Measurements from ENCODE around the gene PSMA6.

DNA sequence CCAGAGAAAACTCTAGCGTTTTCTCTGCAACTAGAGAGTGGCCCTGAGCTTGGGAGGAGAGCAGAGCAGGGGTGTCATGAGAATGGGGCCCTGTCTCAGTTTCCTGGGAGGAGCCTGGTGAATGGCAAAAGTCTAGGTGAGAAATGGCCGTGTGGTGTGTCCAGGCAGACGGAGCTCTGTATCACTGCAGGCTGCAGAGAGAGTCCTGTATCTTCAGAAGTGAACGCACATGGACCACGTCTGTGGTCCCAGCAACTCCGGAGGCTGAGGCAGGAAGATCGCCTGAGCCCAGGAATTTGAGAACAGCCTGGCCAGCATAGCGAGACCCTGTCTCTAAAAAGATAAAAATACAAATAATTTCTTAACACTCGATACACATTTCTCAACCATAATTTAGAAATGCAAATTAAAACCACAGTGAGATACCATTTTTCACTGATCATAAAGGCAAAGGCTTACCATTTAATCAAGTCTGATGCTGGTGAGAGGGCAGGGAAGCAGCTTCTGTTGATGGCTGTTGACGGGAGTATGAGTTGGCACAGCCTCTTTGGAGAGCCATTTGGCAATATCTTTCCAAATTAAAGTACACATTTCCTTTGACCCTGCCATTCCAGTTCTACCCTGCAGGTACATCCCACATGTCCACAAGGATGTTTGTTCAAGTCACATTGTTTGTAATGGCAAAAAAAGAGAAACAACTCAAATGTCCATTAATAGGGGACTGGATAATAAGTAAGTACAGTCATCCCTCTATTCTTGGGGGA is 61.4 kb downstream of the PSMA6 start:
- TF ChIP-seq EZH2 (IDR thresholded peaks at IDR 0.05; ENCODE audit: insufficient read depth, poor library complexity, severe bottlenecking) (no peak), EZH2phosphoT487 (IDR thresholded peaks at IDR 0.05; ENCODE audit: insufficient read depth, low read depth) (no peak)

Data from GM23248 (cell line).